Heart left ventricle (tissue), 13 donors: ENCODE data around the gene SEMA5B.

Experiments used
- CTCF ChIP-seq, 12 donors: fragments of 200-600 bp; sonication (generic) in 4 of 12; IDR thresholded peaks; one replicate each; pipeline versions ENCODE4 v1.5.0 to v1.8.0; 2018 to 2022; ENCODE audit warnings: antibody characterized with exemption in 12 of 12, mild to moderate bottlenecking in 5 of 12
- POLR2A ChIP-seq, 2 donors: fragments of 450-650 bp; IDR thresholded peaks; one replicate each; pipeline ENCODE4 v1.6.1; 2017; ENCODE audit warnings: antibody characterized with exemption in 2 of 2, mild to moderate bottlenecking in 2 of 2, moderate library complexity in 2 of 2
- donor health status: ischemic (EF 13 %, LVEDD 7.1; RV severe dilation, severe dysfunction).
- donor health status: DM: no; HTN: yes; CAD: no.
- donor health status: DM: no; HTN: no; CAD: no.
- donor health status: ischemic (EF 25% LVEDD 6.9; RV normal size, moderate dysfunction).
- donor health status: ischemic (EF 25% LVEDD 5.7; RV mildly dilated, moderate dysfunction).
- donor health status: ischemic (EF 35%, LVEDD 5.7; RV mildly dilated, moderate dysfunction).
- donor health status: nonischemic (EF 11% LVEDD 7.7; RV severe dilation, severe dysfunction).
- donor health status: DM: yes; HTN: yes; CAD: no.
- donor health status: PGD.
- donor health status: ischemic (EF 29% LVEDD 5.4; RV normal size, mild dysfunction).
- donor health status: nonischemic (EF 23%, LVEDD 6.1; RV moderate dilation, normal function).

- TF ChIP-seq CTCF (IDR thresholded peaks at IDR 0.05): no peak
- TF ChIP-seq POLR2A (IDR thresholded peaks at IDR 0.05): no peak
These were observed 85.3 kb downstream of the SEMA5B start for GRCh38 chr3:122942239-122942638.
